ENCODE measurements around the gene CHAF1A.

Gene CHAF1A

DNA sequence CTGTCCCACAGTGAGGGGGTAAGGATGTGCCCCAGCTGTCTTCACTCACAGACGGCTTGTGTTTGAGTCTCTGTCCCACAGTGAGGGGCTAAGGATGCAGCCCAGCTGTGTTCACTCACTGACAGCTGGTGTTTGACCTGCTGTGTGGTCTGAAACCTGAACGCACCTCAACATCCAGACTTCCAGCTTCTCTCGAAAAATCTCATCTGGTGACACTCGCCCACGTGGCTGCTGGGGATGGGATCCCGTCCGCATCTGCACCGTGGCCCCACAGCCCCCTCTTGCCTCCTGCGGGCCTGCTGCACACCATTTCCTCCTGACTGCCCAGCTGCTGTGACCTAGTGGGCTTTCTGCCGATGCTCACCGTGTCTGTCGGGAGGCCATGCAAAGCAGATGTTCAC is 27.3 kb downstream of the CHAF1A start:
- no peak for DNase-seq (ENCODE audit: low spot score)
- in situ Hi-C loops (cut with MboI; ENCODE audit: low sequenced_read_pairs, unreplicated experiment): no loop called here

DNA sequence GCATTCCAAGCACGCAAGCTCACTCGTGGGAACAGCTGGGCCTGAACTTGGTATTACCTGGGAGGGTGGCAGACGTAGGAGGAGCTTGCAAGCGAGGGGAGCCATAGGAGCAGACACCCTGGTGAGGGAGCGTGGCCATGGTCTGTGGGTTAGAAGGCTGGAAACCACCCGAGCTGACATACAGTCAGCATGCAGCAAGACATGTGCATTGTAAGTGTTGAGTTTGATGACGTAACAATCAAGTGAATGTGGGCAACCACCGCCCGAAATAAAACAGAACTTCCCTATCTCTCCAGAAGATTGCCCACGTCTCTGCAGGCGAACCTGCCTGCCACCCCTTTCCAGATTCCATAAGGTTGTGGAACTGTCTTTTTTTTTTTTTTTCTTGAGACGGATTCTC is 28.3 kb downstream of the CHAF1A start:
- no peak for DNase-seq (ENCODE audit: low spot score)
- in situ Hi-C loops (cut with MboI; ENCODE audit: low sequenced_read_pairs, unreplicated experiment): no loop called here
- TF ChIP-seq, protein P1, sequence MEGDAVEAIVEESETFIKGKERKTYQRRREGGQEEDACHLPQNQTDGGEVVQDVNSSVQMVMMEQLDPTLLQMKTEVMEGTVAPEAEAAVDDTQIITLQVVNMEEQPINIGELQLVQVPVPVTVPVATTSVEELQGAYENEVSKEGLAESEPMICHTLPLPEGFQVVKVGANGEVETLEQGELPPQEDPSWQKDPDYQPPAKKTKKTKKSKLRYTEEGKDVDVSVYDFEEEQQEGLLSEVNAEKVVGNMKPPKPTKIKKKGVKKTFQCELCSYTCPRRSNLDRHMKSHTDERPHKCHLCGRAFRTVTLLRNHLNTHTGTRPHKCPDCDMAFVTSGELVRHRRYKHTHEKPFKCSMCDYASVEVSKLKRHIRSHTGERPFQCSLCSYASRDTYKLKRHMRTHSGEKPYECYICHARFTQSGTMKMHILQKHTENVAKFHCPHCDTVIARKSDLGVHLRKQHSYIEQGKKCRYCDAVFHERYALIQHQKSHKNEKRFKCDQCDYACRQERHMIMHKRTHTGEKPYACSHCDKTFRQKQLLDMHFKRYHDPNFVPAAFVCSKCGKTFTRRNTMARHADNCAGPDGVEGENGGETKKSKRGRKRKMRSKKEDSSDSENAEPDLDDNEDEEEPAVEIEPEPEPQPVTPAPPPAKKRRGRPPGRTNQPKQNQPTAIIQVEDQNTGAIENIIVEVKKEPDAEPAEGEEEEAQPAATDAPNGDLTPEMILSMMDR (IDR thresholded peaks at IDR 0.05; ENCODE audit: borderline replicate concordance, control extremely low read depth, extremely low read depth, insufficient read depth, missing control alignments): no peak

More for the DNA sequence above, 27.3 kb downstream of the CHAF1A start:
- TF ChIP-seq, protein P1 (IDR thresholded peaks at IDR 0.05; ENCODE audit: borderline replicate concordance, control extremely low read depth, extremely low read depth, insufficient read depth, missing control alignments): no peak

DNA sequence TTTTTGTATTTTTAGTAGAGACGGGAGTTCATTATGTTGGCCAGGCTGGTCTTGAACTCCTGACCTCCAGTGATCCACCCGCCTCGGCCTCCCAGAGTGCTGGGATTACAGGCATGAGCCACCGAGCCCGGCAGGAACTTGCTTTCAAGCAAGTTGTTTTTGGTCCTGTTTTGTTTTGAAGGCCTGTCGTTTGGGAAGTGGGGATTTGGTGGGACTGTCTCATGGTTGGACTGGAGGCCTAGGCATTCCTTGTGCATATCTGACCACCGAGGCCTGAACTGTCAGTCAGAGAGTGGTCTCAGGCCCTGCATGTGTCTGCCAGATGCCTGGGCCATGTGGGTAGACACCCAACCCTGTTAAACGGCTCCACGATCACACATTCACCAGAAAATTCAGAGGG is 28.9 kb downstream of the CHAF1A start:
- TF ChIP-seq, protein P1 (IDR thresholded peaks at IDR 0.05; ENCODE audit: borderline replicate concordance, control extremely low read depth, extremely low read depth, insufficient read depth, missing control alignments): no peak

DNA sequence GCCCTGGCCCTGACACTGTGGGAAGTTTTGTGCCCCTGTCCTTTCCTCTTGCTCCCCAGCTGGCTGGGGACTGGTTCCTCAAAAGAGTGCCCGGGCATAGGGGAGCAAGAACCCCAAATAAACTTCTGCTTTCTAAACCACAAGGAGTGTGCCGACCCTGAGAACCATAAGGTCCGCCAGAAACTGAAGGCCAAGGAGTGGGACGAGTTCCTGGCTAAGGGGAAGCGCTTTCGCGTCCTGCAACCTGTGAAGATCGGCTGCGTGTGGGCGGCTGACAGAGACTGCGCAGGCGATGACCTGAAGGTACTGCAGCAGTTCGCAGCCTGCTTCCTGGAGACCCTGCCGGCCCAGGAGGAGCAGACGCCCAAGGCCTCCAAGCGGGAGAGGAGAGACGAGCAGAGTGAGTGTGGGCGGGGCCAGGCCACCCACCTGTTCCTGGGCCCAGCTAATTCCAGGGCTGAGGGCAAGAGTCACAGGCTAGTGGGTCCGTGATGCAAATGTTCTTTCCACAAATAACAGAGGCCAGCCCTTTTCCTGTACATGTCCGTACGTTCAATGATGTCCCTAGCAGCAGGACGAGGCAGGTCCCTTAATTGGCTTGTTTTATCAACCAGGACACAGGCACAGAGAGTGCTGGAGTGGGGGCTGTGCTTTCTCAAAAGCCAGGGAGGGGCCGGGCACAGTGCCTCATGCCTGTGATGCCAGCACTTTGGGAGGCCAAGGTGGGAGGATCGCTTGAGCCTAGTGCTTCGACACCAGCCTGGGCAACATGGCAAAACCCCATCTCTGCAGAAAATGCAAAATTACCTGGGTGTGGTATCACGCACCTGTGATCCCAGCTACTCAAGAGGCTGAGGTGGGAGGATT is 29.6 kb downstream of the CHAF1A start:
- peak; percentile 83 for DNase-seq (ENCODE audit: low spot score)
- TF ChIP-seq, protein P1 (IDR thresholded peaks at IDR 0.05; ENCODE audit: borderline replicate concordance, control extremely low read depth, extremely low read depth, insufficient read depth, missing control alignments): no peak
- in situ Hi-C loops (cut with MboI; ENCODE audit: low sequenced_read_pairs, unreplicated experiment): no loop called here

More for the DNA sequence above, 28.9 kb downstream of the CHAF1A start:
- in situ Hi-C loops (cut with MboI; ENCODE audit: low sequenced_read_pairs, unreplicated experiment): no loop called here
- no peak for DNase-seq (ENCODE audit: low spot score)

DNA sequence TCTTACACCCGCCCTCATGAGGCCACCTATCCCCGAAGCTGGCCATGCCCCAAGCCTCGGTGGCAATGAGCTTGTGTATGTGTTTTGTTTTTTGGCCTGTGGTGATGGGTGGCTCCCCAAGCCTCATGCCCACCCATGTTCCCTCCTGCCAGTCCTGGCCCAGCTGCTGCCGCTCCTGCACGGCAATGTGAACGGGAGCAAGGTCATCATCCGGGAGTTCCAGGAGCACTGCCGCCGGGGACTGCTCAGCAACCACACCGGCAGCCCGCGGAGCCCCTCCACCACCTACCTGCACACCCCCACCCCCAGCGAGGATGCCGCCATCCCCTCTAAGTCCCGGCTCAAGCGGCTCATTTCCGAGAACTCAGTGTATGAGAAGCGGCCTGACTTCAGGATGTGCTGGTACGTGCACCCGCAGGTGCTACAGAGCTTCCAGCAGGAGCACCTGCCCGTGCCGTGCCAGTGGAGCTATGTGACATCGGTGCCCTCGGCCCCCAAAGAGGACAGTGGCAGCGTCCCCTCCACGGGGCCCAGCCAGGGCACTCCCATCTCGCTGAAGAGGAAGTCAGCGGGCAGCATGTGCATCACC is 30.6 kb downstream of the CHAF1A start:
- TF ChIP-seq, protein P1 (IDR thresholded peaks at IDR 0.05; ENCODE audit: borderline replicate concordance, control extremely low read depth, extremely low read depth, insufficient read depth, missing control alignments): no peak
- in situ Hi-C loops (cut with MboI; ENCODE audit: low sequenced_read_pairs, unreplicated experiment): no loop called here
- no peak for DNase-seq (ENCODE audit: low spot score)

DNA sequence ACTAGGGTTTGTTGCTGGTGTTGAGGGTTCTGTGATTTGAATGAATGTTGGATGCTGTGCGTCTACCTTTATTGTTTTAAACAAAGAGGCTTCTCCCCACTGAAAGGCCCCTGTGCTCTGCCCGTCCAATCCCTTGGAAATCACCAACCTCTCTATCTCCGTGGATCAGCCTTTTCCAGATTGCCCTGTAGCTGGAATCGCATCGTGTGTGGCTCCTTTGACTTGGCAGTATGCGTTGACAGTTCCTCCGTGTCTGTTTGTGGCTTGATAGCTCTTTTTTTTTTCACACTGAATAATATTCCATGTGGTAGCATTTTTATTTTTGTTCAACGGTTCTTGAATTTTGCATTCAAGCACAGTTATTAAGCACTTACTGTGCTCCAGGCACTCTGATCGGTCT is 32.0 kb downstream of the CHAF1A start:
- TF ChIP-seq, protein P1 (IDR thresholded peaks at IDR 0.05; ENCODE audit: borderline replicate concordance, control extremely low read depth, extremely low read depth, insufficient read depth, missing control alignments): no peak
- in situ Hi-C loops (cut with MboI; ENCODE audit: low sequenced_read_pairs, unreplicated experiment): no loop called here
- no peak for DNase-seq (ENCODE audit: low spot score)
